COLO829 (cell line): ENCODE data around the gene PLCB4.

Experiments
- DNase-seq: peaks from one replicate; pipeline ENCODE4 v3.0.0; 2012; ENCODE audit warnings: low spot score

The PLCB4 gene

GRCh38 chr20:9061434-9061833 lies 7.5 kb upstream of the PLCB4 start:
- no peak for DNase-seq

- no peak for DNase-seq
Observed at GRCh38 chr20:9062066-9062465, 6.8 kb upstream of the PLCB4 start.

GRCh38 chr20:9066191-9066590 lies 2.7 kb upstream of the PLCB4 start:
- DNase-seq = no peak

GRCh38 chr20:9068233-9068801 lies 570 bp upstream of the PLCB4 start:
- DNase-seq = no peak

GRCh38 chr20:9070304-9070703 lies 1.4 kb downstream of the PLCB4 start:
- DNase-seq = no peak

GRCh38 chr20:9071976-9072726 lies 3.3 kb downstream of the PLCB4 start:
- DNase-seq = no peak

GRCh38 chr20:9072861-9073500 lies 4.1 kb downstream of the PLCB4 start:
- DNase-seq = peak; percentile 94

- DNase-seq = no peak
Observed at GRCh38 chr20:9075264-9076095, 6.6 kb downstream of the PLCB4 start.

- DNase-seq = no peak
Observed at GRCh38 chr20:9076440-9076839, 7.6 kb downstream of the PLCB4 start.

- DNase-seq = no peak
Observed at GRCh38 chr20:9078826-9079731, 10.2 kb downstream of the PLCB4 start.

GRCh38 chr20:9081423-9081966 lies 12.6 kb downstream of the PLCB4 start:
- no peak for DNase-seq

- DNase-seq = no peak
Observed at GRCh38 chr20:9082741-9083140, 13.9 kb downstream of the PLCB4 start.

- no peak for DNase-seq
Observed at GRCh38 chr20:9087531-9088217, 18.8 kb downstream of the PLCB4 start.

GRCh38 chr20:9088556-9088955 lies 19.7 kb downstream of the PLCB4 start:
- DNase-seq = no peak

- no peak for DNase-seq
Observed at GRCh38 chr20:9092113-9092512, 23.2 kb downstream of the PLCB4 start.

- DNase-seq = no peak
Observed at GRCh38 chr20:9092655-9093054, 23.8 kb downstream of the PLCB4 start.

- no peak for DNase-seq
Observed at GRCh38 chr20:9093218-9093957, 24.5 kb downstream of the PLCB4 start.

- no peak for DNase-seq
Observed at GRCh38 chr20:9099372-9099771, 30.5 kb downstream of the PLCB4 start.

GRCh38 chr20:9100691-9101090 lies 31.8 kb downstream of the PLCB4 start:
- no peak for DNase-seq

- DNase-seq = no peak
Observed at GRCh38 chr20:9102456-9102855, 33.6 kb downstream of the PLCB4 start.
